HFFc6 (cell line): ENCODE results near the gene HGF. TPM values are rescaled to one million over a fixed set of nuclear protein-coding genes. Genes with fewer than 3 reads are reported as not detected.

Experiments
- DNase-seq: peaks from one replicate; pipeline ENCODE4 v3.0.0-alpha.2; 2018
- H3K27ac Mint-ChIP-seq: 2 replicates; pipeline ENCODE4 v1.8.0; 2020; ENCODE audit warnings: mild to moderate bottlenecking, mixed read lengths
- H3K27me3 Mint-ChIP-seq: 2 replicates; pipeline ENCODE4 v1.8.0; 2021; ENCODE audit warnings: mild to moderate bottlenecking, moderate library complexity, mixed read lengths; ENCODE audit not compliant: insufficient read depth
- H3K36me3 Mint-ChIP-seq: 2 replicates; pipeline ENCODE4 v1.8.0; 2021; ENCODE audit warnings: low read depth, mixed read lengths
- H3K4me1 Mint-ChIP-seq: 2 replicates; pipeline ENCODE4 v1.8.0; 2020; ENCODE audit warnings: low read depth, mixed read lengths
- H3K4me3 Mint-ChIP-seq: 2 replicates; pipeline ENCODE4 v1.8.0; 2020; ENCODE audit warnings: mild to moderate bottlenecking, moderate library complexity, mixed read lengths
- H3K9me3 Mint-ChIP-seq: 2 replicates; pipeline ENCODE4 v1.8.0; 2020; ENCODE audit warnings: mild to moderate bottlenecking, mixed read lengths
- CTCF ChIP-seq: fragments of 200-600 bp; sonication (generic); IDR thresholded peaks from 2 replicates; pipeline ENCODE4 v1.5.0; 2021; ENCODE audit warnings: antibody characterized with exemption, mild to moderate bottlenecking
- total RNA-seq, 6 experiments: library from RNA; stranded (reverse); fragmentation: NEBNext Ultra II Directional; extraction: Animal tissue kit (Norgen Biotek cat#: 25700); gene quantifications; 2 replicates in 1 of 6; 3 replicates in 5 of 6; pipeline ENCODE4 v1.2.3, GENCODE V29; 2021

HGF gene
- total RNA-seq, 6 experiments from 2014 or later: 0.78 to 5.6 (median 4.5) TPM

- peaks cover 15% of the 10 kb centered on the region for H3K4me1 Mint-ChIP-seq
- H3K27ac Mint-ChIP-seq: no peak overlapping the region
- TF ChIP-seq CTCF: no peak
- DNase-seq: no peak
- no peak overlapping the region for H3K4me3 Mint-ChIP-seq
- H3K9me3 Mint-ChIP-seq: no peaks in the 10 kb centered on the region
- H3K27me3 Mint-ChIP-seq: no peaks in the 10 kb centered on the region; the same call in 1 of the 2 replicates
- no peaks in the 10 kb centered on the region for H3K36me3 Mint-ChIP-seq
These were observed 97.0 kb downstream of the HGF start for GRCh38 chr7:81672872-81673271.

GRCh38 chr7:81669476-81670105 lies 100.3 kb downstream of the HGF start:
- Mint-ChIP-seq H3K4me1 (no peaks in the 10 kb centered on the region), H3K27me3 (no peaks in the 10 kb centered on the region; the same call in 1 of the 2 replicates), H3K36me3 (no peaks in the 10 kb centered on the region), H3K9me3 (no peaks in the 10 kb centered on the region), H3K27ac (no peak overlapping the region), H3K4me3 (no peak overlapping the region)
- TF ChIP-seq CTCF: no peak
- no peak for DNase-seq

- no peak for TF ChIP-seq CTCF
- no peaks in the 10 kb centered on the region for H3K36me3 Mint-ChIP-seq
- H3K27me3 Mint-ChIP-seq: no peaks in the 10 kb centered on the region; the same call in 1 of the 2 replicates
- H3K4me1 Mint-ChIP-seq: peaks cover 16% of the 10 kb centered on the region
- no peak for DNase-seq
- H3K4me3 Mint-ChIP-seq: no peak overlapping the region
- no peak overlapping the region for H3K27ac Mint-ChIP-seq
- H3K9me3 Mint-ChIP-seq: no peaks in the 10 kb centered on the region
These were observed 103.6 kb downstream of the HGF start for GRCh38 chr7:81666209-81666608.

GRCh38 chr7:81665236-81665635 lies 104.6 kb downstream of the HGF start:
- Mint-ChIP-seq H3K4me3 (no peak overlapping the region), H3K9me3 (no peaks in the 10 kb centered on the region), H3K27ac (no peak overlapping the region), H3K4me1 (peaks cover 19% of the 10 kb centered on the region), H3K36me3 (no peaks in the 10 kb centered on the region), H3K27me3 (no peaks in the 10 kb centered on the region; the same call in 1 of the 2 replicates)
- no peak for DNase-seq
- no peak for TF ChIP-seq CTCF

GRCh38 chr7:81664304-81664703 lies 105.5 kb downstream of the HGF start:
- DNase-seq: no peak
- Mint-ChIP-seq H3K27me3 (no peaks in the 10 kb centered on the region; the same call in 1 of the 2 replicates), H3K9me3 (no peaks in the 10 kb centered on the region), H3K4me1 (peaks cover 26% of the 10 kb centered on the region), H3K4me3 (no peak overlapping the region), H3K27ac (no peak overlapping the region), H3K36me3 (no peaks in the 10 kb centered on the region; the same call in 1 of the 2 replicates)
- TF ChIP-seq CTCF: no peak
